Measurements from ENCODE around the gene SH3BGRL2.
A peak's percentile ranks its signal among the peaks of the same experiment; 100 is the strongest.

Gene SH3BGRL2

DNA sequence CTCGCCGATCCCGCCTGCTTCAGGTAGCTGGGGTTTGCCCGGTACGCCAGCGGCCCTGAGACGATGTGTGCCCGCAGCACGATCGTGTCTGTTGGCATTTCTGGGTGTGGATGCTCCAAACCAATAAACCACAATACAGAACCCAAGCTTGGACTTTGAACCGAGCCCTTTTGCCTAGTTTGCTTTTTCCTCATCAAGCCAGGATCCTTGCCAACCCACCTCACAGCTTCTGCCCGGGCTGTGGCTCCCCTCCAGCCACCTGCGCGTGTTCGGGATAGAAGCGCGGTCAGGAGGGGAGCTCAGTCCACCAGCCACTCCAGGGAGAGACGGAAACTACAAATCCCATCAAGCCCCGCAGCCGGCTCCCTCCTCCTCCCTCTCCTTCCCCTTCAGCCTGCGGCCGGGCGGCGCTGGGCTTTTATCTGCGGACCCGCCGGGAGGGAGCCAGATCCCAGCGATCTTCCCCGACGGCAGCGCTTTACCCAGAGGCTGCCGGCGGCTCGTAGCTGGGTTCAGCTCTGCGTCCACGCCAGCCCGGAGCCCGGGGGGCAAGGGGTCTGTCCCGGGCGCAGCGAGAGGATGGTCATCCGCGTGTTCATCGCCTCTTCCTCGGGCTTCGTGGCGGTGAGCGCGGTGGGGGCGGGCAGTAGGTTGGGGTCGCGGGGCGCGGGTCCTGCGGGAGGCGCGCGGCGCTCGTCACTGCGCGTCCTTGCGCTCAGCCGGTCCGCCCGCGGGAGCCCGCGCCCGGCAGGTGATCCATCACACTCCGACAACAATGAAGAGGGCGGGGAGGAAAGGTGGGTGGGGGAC is at the start of gene SH3BGRL2:
TSS of gene SH3BGRL2 (plus strand) at position 447 of the 810 bp plus-strand sequence. CDS start at position 580, 133 bp downstream.
- DNase-seq = peak; percentile 80

DNA sequence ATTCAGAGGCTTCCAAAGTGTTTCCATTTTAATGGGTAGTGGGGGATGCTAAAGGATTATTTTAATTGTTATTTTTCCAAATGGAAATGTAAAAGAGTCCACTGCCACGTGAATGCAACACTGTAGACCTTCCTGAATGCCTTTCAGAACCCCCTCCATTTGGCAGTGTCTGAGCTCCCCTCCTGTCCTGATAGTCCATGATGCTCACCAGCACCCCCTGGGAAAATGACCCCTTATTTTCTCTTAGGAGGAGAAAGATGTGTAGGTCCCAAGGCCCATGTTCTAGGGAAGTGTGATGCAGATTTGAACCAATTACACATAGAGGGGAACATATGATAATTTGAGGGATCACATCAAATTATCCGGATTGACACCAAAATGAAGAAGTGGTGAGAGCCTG is 46.8 kb upstream of the SH3BGRL2 start:
- no peak for DNase-seq

DNA sequence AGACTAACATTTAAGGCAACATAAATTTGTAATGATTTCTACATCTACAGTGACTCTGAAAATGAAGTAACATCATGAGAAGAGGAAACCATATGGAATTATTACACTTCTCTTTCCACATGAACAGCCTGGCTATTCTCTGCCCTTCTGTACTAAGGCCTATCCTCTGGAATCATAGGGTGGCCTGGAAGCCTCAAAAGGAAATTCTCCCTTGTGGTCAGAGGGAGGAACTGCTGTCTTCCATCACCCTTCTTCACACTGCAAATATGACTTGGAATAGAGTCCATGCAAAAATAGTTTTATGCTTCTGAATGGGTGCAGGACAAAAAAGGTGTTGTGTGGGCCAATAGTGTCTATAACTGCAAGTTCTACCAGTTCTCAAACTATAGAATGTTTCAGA is 44.6 kb upstream of the SH3BGRL2 start:
- no peak for DNase-seq

DNA sequence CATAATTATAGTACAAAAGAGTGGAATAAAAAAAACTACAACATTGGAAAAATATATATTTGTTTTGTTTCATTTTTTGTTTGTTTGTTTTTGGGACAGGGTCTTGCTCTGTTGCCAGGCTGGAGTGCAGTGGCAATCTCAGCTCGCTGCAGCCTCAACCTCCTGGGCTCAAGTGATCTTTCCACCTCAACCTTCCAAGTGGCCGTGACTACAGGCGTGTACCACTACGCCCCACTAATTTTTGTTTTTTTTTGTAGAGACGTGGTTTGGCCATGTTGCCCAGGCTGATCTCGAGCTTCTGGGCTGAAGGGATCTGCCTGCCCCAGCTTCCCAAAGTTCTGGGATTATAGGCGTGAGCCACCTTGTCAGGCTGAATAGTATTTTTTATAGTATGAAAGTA is 41.4 kb upstream of the SH3BGRL2 start:
- DNase-seq = no peak

DNA sequence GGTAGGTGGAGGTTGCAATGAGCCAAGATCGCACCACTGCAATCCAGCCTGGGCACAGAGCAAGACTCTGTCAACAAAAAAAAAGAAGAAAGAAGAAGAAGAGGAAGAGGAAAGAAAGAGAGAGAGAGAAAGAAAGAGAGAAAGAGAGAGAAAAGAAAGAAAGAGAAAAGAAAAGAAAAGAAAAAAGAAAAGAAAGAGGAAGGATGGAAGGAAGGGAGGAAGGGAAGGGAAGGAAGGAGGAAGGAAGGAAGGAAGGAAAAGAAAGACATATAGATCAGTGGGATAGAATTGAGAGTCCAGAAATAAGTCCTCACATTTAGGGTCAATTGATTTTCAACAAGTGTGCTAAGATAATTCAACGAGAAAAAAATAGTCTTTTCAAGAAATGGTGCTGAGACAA is 34.0 kb upstream of the SH3BGRL2 start:
- DNase-seq = no peak

DNA sequence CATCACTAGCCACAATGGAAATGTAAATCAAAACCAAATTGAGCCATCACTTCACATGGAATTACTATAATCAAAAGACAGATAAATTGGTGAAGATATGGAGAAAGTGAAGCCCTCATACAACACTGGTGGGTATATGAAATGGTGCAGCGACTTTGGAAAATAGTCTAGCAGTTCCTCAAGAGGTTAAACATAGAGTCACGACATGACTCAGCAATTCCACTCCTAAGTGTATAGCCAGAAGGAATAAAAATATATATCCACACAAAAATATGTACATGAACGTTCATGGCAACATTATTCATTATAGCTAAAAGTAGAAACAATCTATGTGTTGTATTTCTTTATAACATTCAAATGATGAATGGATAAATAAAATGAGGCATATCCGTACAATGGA is 33.1 kb upstream of the SH3BGRL2 start:
- no peak for DNase-seq

DNA sequence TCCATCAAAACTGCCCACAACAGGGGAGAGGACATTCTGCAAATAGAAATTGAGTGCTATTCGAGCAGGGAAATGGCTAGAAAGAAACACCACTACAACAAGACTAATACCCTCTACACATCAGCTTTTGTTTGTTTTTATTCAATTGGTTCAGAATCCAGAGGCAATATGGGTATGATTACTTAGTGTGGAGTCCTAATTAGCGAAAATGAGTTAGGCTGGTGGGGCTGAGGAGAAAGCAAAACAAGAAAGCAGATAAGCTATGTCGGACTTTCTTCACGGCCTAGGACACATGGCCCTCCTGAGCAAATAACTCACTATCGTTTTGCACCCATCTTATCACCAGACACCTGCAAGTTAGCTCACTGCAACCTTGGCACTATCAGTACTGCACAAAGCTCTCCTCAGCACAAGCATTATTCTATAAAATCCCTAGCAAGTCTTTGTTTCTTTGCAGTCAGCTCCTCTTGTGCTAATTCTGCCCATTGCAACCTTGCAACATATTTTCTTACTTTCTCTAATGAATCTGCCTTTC is 31.3 kb upstream of the SH3BGRL2 start:
- DNase-seq = no peak

DNA sequence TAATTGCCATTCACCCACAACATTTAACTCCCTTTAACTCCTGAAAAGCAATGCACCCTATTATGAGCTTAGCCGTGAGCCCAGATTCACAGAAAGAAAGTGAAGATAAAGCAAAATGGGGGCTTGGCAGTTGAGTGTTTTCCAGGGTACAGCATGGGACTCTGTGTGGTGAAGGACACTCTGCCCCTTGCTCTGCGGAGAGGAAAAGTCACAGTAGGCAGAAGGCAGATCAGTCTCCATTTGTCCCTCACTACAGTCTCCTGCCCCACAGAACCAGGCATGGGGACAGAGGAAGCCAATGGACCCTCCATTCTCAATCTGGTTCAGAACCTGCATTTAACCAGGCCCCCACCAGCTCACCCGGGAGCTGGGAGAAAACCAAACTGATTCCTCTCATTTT is 30.8 kb upstream of the SH3BGRL2 start:
- no peak for DNase-seq

DNA sequence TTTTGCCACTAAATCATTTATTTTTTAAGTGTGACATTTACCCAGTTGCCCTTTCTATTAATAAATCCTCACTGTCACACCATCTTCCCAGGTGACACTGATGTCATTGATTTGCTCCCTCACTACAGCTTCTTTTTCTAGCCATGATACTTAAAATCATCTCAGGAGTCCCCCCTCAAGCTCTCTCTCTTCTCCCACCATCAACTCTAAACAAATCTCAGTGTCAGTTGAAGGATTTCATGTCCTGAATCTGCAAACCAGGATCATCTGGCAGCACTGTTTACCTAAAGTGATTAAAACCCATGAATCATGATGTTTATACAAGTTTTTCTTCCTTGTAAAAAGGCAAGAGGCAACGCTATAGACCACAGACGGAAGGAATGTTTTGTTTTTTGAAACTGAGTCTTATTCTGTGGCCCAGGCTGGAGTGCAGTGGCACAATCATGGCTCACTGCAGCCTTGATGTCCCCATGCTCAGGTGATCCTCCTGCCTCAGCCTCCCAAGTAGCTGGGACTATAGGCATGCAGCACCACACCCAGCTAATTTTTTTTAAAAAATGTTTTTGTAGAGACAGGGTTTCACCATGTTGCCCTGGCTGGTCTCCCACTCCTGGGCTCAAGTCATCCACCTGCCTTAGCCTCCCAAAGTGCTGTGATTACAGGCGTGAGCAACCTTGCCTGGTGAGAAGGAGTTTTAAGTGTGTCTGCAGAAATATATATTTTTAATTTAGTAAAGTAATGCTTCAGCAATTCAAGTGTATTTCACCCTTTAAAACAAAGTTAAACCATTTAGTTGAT is 30.1 kb upstream of the SH3BGRL2 start:
- DNase-seq = no peak

DNA sequence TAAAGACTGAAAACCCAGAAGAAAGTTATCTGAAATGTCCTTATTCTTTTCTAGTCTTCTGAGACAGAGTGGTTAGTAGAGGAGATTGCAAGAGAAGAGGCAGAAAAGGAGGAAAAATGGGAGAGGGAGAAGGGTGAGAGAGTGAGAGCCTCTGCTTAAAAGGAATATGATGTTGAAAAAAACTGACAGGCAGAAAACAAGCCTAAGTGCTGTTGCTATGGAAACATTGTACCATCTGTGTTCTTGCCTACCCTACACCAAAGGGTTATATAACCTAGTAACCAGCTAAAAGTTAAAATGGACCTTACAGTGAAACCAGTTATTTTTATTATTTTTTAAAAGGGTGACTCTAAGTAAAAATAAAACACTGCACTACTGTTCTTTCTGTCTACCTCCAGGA is 28.3 kb upstream of the SH3BGRL2 start:
- no peak for DNase-seq

DNA sequence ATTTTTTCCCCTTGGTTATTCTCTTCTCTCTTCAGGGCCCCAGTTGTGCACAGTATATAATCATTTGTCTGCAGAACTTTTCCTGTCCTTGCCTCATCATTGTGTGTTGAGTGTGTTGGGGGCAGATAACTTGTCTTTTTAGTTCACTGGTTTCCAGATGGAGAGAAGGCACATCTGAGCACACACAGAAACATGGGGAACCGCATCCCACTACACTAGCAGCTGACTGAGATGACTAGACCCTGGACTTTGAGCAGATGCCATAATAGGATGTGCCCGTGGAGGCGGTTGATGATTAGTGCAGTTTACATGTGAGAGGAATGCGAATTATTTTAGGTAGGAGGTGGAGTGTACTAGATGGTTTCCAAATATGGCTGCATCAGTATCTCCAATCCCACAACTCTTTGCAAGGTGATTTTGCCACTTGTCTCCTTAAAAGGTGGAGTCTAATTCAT is 26.5 kb upstream of the SH3BGRL2 start:
- no peak for DNase-seq

DNA sequence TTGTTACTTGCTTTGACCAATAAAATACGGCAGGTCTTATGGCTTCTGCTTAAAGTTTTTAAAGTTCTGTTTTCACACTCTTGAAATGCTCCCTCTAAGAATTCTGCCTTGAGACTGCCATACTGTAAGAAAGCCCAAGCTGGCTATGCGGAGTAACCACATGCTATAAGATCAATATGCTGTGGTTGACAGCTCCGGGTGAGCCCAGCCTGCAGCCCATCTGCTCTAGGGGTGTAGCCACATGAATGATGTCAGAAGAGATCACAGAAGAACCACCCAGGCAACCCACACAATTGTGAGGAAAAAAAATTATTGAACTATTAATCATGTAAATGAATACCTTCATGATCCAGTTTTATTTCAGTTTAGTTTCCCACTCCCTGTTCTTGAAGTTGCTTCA is 26.1 kb upstream of the SH3BGRL2 start:
- no peak for DNase-seq

DNA sequence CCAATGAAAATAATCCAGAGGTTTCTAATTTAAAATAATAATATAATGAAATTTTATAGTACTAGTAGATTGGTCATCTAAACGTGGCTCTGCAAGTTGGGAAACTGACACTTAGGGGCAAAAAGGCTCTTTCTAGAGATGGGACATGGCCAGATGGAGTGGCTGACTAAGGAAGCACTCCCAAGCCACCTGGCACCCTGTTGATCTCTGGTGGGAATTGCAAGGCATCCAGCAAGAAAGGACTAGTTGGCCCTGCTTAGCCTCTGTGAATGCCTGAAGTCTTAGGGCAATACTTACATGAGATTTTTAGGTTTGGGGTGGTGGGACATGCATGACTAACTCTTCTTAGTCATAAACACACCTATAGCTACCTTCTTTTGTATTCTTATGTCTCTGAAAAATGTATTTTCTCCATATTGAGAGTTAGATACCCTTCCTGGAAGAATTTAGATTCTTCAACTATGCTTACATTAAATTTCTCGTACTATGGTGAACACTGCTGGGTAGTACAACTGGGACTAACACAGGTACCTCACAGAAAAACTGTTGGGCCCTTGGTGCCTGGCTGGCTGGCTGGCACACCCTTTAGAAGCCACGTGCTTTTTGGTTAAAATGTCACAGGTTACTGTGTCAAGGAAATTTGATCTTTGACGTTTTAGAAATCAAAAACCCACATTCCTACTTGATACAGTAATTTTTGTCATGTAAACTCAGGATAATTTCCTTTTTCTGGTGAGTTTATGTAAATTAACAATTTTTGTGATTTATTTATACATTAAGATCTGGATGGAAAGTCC is 25.0 kb upstream of the SH3BGRL2 start:
- DNase-seq = no peak

DNA sequence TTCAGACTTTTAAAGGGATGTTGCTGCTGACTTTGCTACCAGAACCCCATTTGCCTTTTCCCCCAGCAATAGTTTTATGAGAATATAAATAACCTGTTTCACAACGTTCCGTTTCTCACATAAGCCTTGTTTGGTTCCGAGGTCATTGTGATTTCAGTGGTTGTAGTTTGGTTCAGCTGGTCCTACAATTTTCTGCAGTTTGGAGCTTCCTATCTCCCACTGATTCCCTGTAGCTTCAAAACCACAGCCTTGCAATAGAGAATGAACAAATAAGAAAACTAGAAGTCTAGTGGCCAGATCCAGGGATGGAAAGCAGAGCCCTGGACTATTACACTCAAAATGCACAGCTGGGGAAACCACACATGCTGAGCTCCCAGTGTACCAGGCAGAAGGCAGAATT is 24.1 kb upstream of the SH3BGRL2 start:
- no peak for DNase-seq

DNA sequence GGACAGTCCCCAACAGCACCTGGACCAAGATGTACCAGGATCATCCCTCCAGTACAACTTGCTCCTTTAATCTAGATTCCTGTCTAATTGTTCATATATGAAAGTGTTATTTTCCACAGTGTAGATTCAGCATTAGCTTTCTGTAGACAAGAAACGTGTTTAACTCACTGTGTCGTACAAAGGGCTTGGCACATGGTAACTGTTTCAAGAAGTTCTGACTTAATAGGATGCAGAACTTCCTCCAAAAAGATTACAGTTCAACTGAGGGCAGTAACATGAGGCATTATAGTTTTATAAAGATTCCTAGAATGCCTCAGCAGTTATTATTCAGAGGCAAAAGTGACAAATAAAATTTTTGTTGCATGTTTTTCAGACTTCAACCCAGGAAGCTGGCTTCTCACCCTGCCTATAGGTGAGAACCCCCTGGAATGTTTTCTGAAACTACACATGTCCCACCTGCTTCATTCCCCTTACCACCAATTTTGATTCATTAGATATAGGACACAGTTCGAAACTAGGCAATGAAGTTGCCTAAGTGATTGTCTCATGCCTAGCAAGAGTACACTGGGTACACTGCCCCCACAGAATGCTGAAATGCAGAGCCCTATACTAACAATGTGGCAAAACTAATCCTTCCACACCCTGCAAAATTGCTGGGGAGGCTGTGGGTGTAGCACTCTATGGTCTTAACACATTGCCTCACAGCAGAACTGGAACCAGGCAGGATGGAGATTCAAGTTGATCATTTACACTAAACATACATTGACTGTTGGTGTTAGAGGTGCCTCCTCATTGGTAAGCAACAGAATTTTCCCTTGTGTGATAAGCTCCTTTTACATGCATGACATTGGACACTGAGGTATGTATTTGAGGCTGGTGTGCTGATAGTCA is 22.6 kb upstream of the SH3BGRL2 start:
- DNase-seq = no peak

DNA sequence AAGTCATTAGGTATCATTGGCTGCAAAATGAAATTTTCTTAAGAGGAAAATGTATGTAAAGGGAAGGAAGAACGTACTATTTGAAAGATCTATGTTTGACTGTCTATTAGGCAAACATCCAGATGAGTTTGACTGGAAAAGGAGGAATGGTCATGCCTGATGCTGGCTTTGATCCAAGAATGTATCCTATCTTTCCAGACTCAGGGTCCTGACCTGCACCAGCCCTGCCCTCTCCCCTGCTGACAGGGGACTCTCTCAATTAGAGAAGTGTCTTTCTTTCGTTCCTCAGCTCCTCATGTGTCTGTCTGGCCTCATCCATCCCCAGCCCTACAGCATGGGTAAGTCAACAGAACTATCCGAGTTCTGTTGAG is 21.9 kb upstream of the SH3BGRL2 start:
- DNase-seq = no peak

DNA sequence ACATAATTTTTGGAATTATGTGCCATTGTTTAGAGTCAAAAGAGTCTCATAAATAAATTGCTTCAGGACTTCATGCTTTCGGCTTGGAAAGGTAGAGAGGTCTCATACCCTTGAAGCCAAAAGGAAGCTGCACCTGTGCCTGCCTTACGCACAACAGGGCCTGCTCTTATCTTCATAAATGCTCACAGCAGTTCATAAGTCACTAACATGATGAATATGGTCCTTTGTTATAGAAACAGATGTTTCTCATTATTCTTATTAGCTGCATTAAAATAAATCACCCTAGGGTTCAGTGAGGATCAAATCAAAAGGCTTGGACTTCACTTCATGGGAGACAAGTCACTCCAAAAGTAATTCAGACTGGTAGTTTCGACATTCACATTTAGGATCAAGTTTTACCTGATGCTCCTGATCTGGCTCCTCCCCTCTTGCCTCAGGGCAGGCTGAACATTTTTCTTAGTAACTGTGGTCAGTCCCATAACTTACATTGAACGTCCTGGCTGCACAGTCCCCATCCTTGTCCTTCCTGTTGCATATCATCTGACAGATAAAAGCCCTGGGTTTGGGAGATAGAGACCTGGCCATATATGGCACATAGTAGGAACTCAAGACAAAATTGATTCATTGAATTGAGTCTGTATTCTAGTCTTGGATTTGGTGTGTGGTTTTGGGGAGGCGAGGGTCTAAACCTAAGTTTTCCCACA is 20.7 kb upstream of the SH3BGRL2 start:
- DNase-seq = no peak

DNA sequence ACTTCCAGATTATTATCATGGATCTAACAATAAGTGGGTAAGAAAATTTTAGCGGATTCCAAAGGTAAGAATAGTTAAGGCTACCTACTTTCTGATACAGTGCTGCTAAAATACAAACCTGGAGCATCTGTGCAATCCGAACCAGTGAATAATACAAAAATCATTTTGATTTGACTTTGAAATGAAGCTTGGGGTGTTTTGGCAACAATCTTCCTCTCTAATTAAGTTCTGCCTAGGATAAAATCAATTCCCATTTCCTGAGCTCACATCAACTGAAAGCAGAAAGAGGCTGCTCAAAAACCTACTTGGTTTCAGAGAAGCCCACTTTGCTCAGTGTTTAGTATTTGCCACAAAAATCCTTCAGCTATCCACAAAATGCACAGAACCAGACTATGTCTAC is 18.7 kb upstream of the SH3BGRL2 start:
- DNase-seq = no peak

DNA sequence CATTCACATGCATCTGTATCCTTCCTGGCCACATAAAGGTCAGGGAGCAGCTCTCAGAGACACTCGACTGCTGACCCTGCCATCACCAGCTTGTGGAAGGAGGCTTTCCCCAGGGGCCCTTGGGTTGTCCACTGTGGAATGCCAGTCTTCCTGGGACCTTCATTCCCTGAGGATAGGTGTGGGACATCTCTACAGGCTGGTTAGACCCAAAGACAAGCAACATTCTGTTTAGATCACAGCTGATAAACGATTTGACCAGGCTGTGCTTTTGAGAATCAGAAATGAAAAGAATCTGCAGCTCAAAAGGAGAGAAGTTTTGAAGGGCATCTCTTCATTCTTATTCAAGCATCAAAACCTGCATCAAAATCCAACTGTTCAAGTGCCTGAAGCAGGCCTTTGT is 18.2 kb upstream of the SH3BGRL2 start:
- no peak for DNase-seq

DNA sequence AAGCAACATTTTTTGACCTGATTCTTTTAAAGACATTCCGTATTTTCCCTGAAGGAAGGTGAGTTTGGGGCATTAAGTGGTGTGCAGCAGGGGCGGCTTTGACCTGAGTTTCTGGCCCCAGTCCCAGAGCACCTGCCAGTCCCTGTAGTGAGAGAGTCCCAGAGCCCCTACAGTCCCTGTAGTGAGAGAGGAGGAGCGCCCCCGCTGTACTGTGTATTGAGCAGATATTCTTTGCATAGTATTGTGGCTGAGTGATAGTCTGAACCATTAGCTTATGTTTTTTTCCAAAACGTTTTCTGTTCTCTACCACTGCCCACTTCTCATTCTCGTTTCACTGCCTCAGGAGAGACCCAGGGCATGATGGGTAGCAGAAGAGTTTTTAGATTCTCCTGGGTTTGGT is 17.2 kb upstream of the SH3BGRL2 start:
- DNase-seq = no peak
